GM19467 (cell line): Measurements from ENCODE around the gene MED15.
"Not testable (repeated sequence)": the region's sequence is repeated elsewhere in the genome, so short reads cannot be mapped to it uniquely, and the experiment has no call there.

Experiments
- ATAC-seq: cut with Tn5 transposase; IDR thresholded peaks from one replicate; pipeline ENCODE4 v1.9.1; 2021; ENCODE audit warnings: mild to moderate bottlenecking, moderate library complexity; ENCODE audit not compliant: unreplicated experiment

The MED15 gene

GRCh38 chr22:20508067-20508755 lies 801 bp downstream of the MED15 start:
- not testable (repeated sequence) for ATAC-seq

DNA sequence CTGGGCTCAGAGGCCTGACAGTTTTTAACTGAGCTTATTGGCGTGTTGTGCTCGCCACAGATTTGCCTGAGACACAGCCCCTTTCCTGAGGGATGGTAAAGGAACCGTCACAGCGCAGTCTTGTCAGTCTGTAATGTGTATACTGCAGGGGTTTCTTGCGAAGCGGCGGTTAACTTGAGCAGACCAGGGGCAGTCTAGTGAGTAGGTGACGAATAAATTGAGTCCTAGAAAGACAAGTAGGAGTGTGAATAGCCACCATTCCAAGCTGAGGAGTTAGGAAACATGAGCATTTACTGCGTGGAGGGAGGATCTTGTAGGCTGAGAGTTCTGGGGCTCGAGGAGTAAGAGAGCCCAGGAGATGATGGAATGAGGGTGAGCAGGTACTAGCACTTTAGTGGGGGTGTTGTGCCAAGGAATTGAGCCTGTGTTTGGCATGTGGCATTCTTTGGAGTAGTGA lies 1.4 kb downstream of the MED15 start:
- ATAC-seq = no peak

GRCh38 chr22:20509344-20510047 lies 2.1 kb downstream of the MED15 start:
- ATAC-seq = no peak

DNA sequence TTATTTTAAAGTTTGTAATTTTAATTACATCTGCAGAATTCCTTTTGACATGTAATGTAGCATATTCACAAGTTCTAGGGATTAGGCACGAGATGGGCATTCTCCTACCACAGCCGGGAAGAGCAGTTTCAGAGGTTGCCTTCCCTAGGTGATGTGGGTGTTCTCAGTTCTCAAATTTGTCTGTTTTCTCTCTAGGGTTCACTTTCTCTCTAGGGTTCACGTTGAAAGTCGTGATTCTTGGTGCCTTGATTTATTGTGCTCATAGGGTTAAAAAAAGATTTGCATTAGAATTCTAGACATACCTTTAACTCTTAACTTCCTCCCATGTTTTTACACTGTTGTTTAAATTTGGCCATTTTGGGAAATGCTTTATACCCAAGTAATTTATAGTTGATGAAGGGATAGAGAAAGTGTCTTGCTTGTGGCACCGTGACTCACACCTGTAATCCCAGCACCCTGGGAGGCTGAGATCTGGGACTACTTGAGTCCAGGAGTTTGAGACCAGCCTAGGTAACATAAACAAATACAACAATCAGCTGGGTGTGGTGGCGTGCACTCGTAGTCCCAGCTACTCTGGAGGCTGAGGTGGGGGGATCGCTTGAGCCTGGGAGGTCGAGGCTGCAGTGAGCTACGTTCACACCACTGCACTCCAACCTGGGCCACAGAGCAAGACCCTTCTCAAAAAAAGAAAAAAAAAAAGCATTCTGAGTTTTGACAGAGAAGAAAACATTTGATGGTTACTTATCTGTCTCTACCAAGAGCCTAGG lies 3.6 kb downstream of the MED15 start:
- ATAC-seq = no peak

- ATAC-seq = no peak
These were observed 4.3 kb downstream of the MED15 start for GRCh38 chr22:20511578-20512229.

DNA sequence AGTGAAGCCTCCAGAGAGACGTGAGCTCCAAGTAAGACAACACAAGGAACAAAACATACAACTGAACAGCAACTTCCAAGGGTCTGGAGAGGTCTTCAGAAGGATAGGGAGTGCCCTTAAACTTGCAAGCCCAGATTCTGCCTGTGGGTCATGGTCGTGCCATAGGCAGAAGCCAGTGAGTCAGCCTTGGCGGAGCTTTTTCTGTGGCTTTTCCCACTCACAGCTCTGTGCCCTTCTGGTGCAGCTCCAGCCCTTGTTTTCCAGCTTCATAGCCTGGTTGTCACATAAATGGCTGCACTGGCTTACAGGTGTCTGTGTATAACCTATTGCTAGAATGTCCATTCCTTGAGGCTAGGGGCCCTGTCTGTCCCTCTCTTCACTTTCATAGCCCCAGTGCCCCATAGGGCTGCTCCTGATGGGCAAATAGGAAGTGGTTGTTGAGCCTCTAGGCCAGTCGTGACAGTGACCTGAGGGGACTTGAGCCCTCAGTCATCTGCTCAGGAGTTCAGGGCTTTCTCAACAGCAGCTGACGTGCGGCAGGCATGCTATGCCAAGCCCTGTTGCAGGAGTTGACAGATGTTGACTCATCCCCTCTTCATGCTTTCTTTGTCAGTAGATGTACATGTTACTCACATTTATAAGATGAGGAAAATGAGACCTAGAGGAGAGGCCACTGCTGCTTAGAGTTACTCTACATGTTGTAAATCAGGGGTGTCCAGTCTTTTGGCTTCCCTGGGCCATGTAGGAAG lies 7.4 kb downstream of the MED15 start:
- ATAC-seq = no peak

DNA sequence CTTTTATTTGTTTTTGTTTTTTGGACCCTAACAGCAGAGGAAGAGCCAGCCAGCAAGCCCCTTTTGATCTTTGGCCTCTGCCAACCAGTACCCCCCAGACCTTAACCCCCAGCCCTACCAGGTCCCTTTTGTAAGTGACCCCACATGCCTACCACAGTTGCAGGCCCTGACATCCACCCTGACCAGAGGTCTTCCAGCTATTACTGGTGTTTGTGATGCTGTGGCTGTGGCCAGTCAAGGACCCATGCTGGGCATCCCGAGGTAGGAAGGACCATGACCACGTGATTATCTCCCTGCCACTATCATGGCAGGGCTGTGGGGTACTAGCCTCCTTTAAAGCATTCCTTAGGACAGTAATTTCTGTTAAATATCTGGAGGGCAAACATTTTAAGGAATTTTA lies 9.0 kb downstream of the MED15 start:
- no peak for ATAC-seq

- no peak for ATAC-seq
These were observed 10.0 kb downstream of the MED15 start for GRCh38 chr22:20517422-20517821.

DNA sequence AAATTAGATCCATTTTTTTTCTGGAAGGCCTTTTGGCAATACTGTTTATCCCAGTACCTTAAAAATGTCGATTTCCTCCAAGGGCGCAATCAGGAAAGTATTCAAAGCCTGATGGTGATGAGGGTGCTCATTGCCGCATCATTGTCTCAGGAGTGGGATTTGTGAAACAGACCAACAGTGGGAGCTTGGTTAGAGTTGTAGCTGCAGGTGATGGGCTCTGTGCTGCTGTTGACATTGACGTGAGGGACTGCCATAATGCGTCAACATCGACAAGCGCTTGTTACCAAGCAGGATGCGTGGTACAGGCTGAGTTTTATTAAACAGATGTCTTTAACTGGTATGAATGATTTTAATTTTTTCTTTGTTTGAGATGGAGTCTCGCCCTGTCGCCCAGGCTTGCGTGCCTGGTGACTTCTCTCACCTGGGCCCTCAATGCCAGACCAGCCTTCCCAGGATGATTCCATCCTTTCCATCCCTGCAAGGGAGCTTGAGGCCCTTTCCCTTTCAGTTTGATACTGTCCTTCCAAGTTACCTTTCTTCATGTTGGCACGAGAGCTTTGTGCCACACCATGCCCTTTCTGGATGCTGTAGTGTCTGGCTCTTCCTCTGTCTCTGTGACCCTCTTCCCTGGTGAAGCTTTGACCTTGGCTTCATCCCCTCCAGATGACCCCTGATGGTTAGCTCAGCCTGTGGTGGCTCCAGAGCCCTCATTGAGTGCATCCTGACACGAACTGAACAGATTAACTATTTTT lies 10.6 kb downstream of the MED15 start:
- no peak for ATAC-seq

- no peak for ATAC-seq
These were observed 12.1 kb downstream of the MED15 start for GRCh38 chr22:20519558-20519957.

- ATAC-seq = no peak
These were observed 12.7 kb downstream of the MED15 start for GRCh38 chr22:20520093-20520511.

DNA sequence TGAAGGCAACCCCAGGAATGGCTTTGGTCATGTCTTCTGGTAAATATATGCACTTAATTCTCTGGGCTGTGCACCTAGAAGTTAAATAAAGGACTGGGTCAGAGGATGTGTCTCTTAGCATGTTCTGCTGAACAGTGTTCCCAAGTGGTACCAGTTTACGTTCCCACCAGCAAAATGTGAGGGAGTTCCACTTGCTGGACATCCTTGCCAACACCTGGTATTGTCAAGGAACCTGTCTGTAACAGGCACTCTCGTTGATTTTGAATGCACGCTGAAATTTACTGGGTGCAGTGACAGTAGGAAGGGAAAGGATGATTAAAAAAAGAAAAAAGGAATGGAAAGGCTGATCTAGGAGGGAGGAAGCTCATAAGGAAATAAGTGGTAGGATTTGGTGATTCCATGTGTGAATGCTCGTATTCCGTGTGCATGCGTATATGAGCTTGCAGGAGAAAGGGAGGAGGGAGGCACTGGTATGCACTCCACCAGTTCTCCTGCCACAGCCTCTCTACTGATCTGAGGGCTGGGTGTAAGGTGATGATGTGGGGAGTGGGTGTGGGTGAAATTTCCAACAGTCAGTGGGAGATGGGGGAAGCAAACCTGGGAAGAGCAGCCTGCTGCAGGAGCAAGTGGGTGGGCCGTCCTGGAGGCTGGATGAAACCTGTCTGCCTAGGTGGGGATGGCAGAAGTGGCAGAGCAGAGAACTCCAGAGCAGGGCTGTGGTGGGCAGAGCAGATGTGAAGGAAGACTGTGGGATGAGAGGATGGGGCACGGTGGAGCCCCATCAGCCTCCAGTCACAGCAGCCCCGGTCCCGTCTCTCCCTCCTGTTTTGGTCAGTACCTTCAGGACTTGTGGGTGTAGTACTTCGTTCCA lies 15.0 kb downstream of the MED15 start:
- no peak for ATAC-seq

- no peak for ATAC-seq
These were observed 15.9 kb downstream of the MED15 start for GRCh38 chr22:20523086-20523983.

DNA sequence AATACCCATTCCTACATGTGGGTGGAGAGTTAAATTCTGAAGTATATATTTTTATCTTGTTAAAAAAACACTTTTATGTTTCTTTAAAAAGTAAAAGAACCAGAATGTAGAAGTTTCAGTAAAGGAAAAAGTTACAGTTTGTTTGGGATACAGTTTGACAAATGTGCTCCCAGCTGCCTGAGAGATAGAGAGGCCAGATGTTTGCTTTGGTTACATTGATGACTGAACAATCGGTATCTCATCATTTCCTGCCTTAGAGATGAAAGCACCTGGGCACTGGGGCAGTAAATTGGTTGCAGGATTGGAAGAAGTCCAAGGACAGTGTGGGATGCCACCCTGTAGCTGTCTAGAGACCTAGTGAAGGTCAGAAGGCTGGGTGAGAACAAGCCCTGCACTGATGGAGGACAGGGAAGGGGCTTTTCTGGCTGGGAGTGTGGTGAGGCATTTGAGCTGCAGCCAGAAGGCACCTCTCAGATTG lies 16.6 kb downstream of the MED15 start:
- no peak for ATAC-seq

- no peak for ATAC-seq
These were observed 17.6 kb downstream of the MED15 start for GRCh38 chr22:20525048-20525447.

DNA sequence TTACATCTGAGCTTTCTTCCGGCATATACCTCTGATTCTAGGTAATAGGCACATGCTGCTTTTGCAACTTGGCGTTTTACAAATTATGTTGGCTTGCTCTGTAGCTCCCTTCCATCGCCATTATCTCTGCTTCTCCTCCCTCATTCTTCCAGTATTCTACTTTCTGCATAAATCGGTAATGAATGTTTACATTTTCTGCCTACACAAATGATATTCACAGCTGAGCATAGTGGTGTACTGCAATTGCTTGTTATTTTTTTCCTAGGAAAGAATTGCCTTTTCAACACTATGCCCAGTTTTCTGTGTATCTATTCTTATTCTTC lies 18.9 kb downstream of the MED15 start:
- ATAC-seq = no peak

DNA sequence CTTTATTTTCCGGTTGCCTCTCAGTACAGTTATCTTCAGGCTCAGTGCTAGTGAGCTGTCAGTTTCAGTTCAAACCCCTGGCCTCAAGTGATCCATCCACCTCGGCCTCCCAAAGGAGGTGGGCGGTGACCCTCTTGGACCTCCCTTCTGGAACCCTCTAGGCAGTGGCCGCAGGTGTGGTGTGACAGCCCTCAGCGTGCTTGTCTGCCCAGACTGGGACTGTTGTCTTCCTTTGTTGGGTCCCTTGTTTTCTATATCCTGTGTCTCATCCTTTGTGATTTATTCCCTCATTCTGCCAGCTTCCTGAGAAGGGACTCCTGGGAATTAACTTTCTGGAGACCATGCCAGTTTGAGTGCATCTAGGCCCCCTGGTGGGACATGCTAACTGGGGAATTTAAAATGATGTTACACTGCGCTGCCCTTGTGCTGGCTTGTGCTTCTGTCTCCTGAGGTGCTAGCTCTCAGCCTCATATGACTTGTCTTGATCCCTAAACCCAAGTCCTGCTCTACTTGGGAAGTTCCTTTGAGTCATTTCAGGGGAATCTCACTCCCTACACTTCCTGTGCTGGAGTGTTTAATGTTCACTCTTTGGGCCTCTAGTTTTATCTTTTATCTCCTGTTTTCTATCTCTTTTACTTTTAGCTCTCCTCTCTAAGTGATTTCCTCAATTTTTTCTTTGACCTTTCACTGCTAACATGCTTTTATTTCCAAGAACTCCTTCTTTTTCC lies 19.4 kb downstream of the MED15 start:
- no peak for ATAC-seq
